ENCODE data around the gene SMAD3. TPM values are rescaled to one million over a fixed set of nuclear protein-coding genes. Genes with fewer than 3 reads are reported as not detected.

Gene SMAD3
- total and polyA plus RNA-seq, 2 of the 8 experiments (the other 6 are each of a cell fraction or from before 2014, with no cell fraction given) = 10.1 to 12.4 TPM

DNA sequence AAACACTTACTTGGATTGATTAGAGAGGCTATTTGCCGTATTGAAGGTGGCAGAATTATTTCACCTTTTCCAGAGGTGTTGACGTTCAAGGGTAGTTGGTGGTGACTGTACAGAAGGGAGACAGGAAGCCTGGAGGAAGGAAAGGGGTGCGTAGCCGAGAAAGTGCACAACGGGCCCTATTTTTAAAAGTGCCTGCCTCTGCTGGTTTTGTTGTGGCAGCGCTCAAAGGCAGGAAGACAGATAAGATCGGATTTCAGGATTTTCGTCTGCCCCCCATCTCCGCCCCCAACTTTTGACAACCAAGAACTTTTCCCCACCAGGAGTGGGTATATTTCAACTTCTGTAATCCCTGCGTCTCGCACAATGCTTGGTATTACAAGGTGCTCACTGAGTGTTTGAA, 38.5 kb downstream of the SMAD3 start:
- H4K8ac ChIP-seq (ENCODE audit: extremely low read depth, insufficient read depth, low read length) = no peak overlapping the region
- no peak for FAIRE-seq
- CTCF ChIA-PET (ENCODE audit: partially characterized antibody) = interaction anchor here (0.6 kb wide), 1 partner anchor 61 kb away, joined by 3 read pairs; no protein-coding TSS in a partner anchor
- peaks cover 0 to 19% of the 10 kb centered on the region in 2 experiments; a peak in 1 of 4 replicates for H3K79me2 ChIP-seq (ENCODE audit: control insufficient read depth in 1 of 2, insufficient read depth in 2 of 2, low read length in 2 of 2)
- H2BK12ac ChIP-seq (ENCODE audit: low read depth, low read length) = no peak overlapping the region
- no peaks in the 10 kb centered on the region for H3K9me3 ChIP-seq (ENCODE audit: insufficient read depth in 2 of 2, low read depth in 1 of 2, low read length in 1 of 2)
- POLR2A ChIA-PET (ENCODE audit: partially characterized antibody) = interaction anchor here (0.9 kb wide), 1 partner anchor 38 kb away, joined by 4 read pairs; no protein-coding TSS in a partner anchor
- no peak overlapping the region for H3K4ac ChIP-seq (replicated peaks; ENCODE audit: insufficient read length, low read depth, low read length)
- peaks cover 8% of the 10 kb centered on the region for H3K79me1 ChIP-seq (ENCODE audit: low read depth, low read length)
- no peak overlapping the region for H4K91ac ChIP-seq (replicated peaks; ENCODE audit: insufficient read length, low read length)
- peaks cover 0 to 9% (median 0%) of the 10 kb centered on the region in 4 experiments; a peak in 4 of 7 replicates for H3K4me1 ChIP-seq (replicated peaks in 1 of 4; ENCODE audit: control insufficient read depth in 3 of 4, insufficient read depth in 4 of 4, low read length in 3 of 4)
- no peak for TF ChIP-seq SP4 (IDR thresholded peaks at IDR 0.05; ENCODE audit: low read length)
- TF ChIP-seq NRF1 (IDR thresholded peaks at IDR 0.05; ENCODE audit: low read depth, low read length) = no peak
- TF ChIP-seq FOSL1 (IDR thresholded peaks at IDR 0.05; ENCODE audit: insufficient read depth, low read depth, low read length) = no peak
- TF ChIP-seq CBX5 (IDR thresholded peaks at IDR 0.05; ENCODE audit: low read depth, low read length) = no peak
- H3K4me2 ChIP-seq (ENCODE audit: insufficient read depth in 1 of 2, low read depth in 2 of 2, low read length in 2 of 2) = no peak overlapping the region
- H2AK5ac ChIP-seq (ENCODE audit: low read depth, low read length) = no peak overlapping the region; the same call in 1 of the 2 replicates
- DNase-seq (ENCODE audit: low read depth in 1 of 2, low spot score in 2 of 2) = no peak
- 83% methylated on average over 11 of the region's 11 CpGs; no CpG with 5 or more reads in 1 of the 2 experiments for WGBS, 2 experiments (ENCODE audit: extremely low coverage in 1 of 2, insufficient coverage in 1 of 2, insufficient read length in 1 of 2, insufficient replicate concordance in 2 of 2, low coverage in 1 of 2, low lambda C conversion rate in 2 of 2, missing lambda C conversion rate in 1 of 2)
- no peak overlapping the region for H3K4me3 ChIP-seq (ENCODE audit: extremely low read depth in 1 of 4, insufficient read depth in 2 of 4, low read depth in 3 of 4, low read length in 4 of 4)
- no peak overlapping the region for H3K56ac ChIP-seq (replicated peaks; ENCODE audit: insufficient read length, low read depth, low read length)
- no peak overlapping the region for H2BK20ac ChIP-seq (ENCODE audit: low read length)
- H3K27me3 ChIP-seq (replicated peaks in 1 of 4; ENCODE audit: control insufficient read depth in 3 of 4, extremely low read depth in 1 of 4, insufficient read depth in 3 of 4, low read length in 3 of 4) = no peaks in the 10 kb centered on the region
- H3K14ac ChIP-seq (ENCODE audit: insufficient read length) = no peak overlapping the region
- H3K18ac ChIP-seq (ENCODE audit: extremely low read depth, low read length) = no peak overlapping the region
- H3K9ac ChIP-seq (replicated peaks in 1 of 4; ENCODE audit: extremely low read depth in 1 of 4, low read depth in 3 of 4, low read length in 3 of 4) = no peak overlapping the region
- H4K5ac ChIP-seq (ENCODE audit: insufficient read length, low read depth, low read length) = no peak overlapping the region
- H3K23ac ChIP-seq (ENCODE audit: insufficient read length) = no peak overlapping the region
- H3K27ac ChIP-seq (ENCODE audit: low read depth, low read length) = no peak overlapping the region
- no peak overlapping the region for H2BK120ac ChIP-seq (replicated peaks; ENCODE audit: low read depth, low read length)
- H2AFZ ChIP-seq (ENCODE audit: low read length) = no peak overlapping the region
- no peaks in the 10 kb centered on the region for H3K23me2 ChIP-seq (ENCODE audit: low read depth, low read length)
- no peak overlapping the region for H2BK15ac ChIP-seq (ENCODE audit: low read length)
- H2BK5ac ChIP-seq (ENCODE audit: low read depth, low read length) = no peak overlapping the region
- H3K36me3 ChIP-seq (ENCODE audit: control insufficient read depth in 2 of 4, insufficient read depth in 4 of 4, low read length in 3 of 4) = no peaks in the 10 kb centered on the region
- peaks cover 0 to 2% of the 10 kb centered on the region in 2 experiments for H4K20me1 ChIP-seq (replicated peaks in 1 of 2; ENCODE audit: control insufficient read depth in 1 of 2, insufficient read depth in 2 of 2, low read length in 2 of 2)

All from H1 (cell line).